GM18517 (cell line): ENCODE data around the gene TSPAN3.

Source experiments
- ATAC-seq: cut with Tn5 transposase; IDR thresholded peaks from one replicate; pipeline ENCODE4 v1.9.1; 2021; ENCODE audit warnings: mild to moderate bottlenecking, moderate library complexity; ENCODE audit not compliant: unreplicated experiment

The TSPAN3 gene

DNA sequence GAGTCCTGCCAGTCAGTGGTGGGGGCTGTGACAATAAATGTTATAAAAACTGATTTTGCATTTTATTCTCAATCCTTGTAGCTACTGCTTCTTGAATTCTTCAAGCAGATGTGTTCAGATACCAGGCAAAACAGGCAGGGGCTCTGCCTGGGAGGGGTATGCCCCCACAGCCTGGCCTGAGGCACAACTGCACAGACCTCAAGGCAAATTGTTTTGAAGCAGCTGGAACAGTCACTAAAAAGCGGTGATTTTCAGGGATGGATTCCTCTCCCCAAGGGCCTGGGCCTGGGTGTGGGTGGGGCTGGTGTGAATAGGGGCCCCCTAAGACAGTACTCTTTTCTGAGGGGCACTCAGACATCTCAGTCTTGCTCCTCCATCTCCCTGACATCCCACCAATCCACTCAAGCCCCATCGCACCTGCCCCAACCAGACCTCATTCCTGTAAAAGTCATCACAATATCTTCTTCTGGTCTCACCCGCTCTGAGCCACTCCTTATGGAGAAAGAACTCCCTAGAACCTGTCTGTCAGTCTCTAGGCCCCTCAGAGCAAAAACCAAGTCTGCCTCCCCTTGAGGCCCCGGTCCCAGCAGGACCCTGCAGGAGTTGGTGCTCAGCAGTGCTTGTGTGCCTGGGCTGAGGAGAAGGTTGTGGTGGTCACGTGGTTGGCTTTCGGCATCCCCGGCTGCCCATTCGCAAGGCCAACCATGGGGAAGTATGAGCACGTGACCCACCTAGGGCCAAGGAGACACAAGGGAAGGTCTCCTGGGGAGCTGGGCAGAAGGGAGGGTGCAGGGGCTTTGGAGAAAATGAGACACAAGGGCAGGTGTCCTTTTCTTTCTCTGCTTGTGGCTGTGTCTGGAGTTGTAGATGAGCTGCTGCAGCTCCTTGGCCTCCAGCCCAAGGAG is 78.9 kb downstream of the TSPAN3 start:
- ATAC-seq = no peak
